Mucosa of gallbladder (tissue), 1 donor: ENCODE results near the gene TUBB4A. TPM values are rescaled to one million over a fixed set of nuclear protein-coding genes. Genes with fewer than 3 reads are reported as not detected.

Experiments used
- total RNA-seq: library from RNA; stranded (reverse); gene quantifications from one replicate; pipeline ENCODE4 v1.2.1, GENCODE V29; 2021
- donor health status: DM: no; HTN: no; CAD: no.

TUBB4A gene
- total RNA-seq, 1 donor from 2014 or later, result 1.8 TPM

Other genes starting within 250 kb of the TUBB4A start
- gene MLLT1, start 222.3 kb downstream of the TUBB4A start, total RNA-seq, result 67.5 TPM
- gene ACER1, start 168.7 kb downstream of the TUBB4A start, total RNA-seq, result 0.14 TPM
- gene CLPP, start 140.8 kb downstream of the TUBB4A start, total RNA-seq, result 75.5 TPM
- 91.5 TPM for gene ALKBH7, start 129.5 kb downstream of the TUBB4A start, total RNA-seq
- 4.5 TPM for gene PSPN, start 126.4 kb downstream of the TUBB4A start, total RNA-seq
- 66.8 TPM for gene GTF2F1, start 109.1 kb downstream of the TUBB4A start, total RNA-seq
- 201 TPM for gene KHSRP, start 77.5 kb downstream of the TUBB4A start, total RNA-seq
- gene SLC25A41, start 68.5 kb downstream of the TUBB4A start, total RNA-seq, result 0.72 TPM
- 101 TPM for gene SLC25A23, start 42.5 kb downstream of the TUBB4A start, total RNA-seq
- 75.9 TPM for gene CRB3, start 38.0 kb downstream of the TUBB4A start, total RNA-seq
- gene DENND1C, start 20.5 kb downstream of the TUBB4A start, total RNA-seq, result 8.0 TPM
- 1.2 TPM for gene TNFSF9, start 28.7 kb upstream of the TUBB4A start, total RNA-seq
- gene CD70, start 88.8 kb upstream of the TUBB4A start, total RNA-seq, result not detected
- 1.8 TPM for gene TNFSF14, start 167.9 kb upstream of the TUBB4A start, total RNA-seq
- gene C3, start 218.3 kb upstream of the TUBB4A start, total RNA-seq, result 486 TPM
- gene GPR108, start 235.3 kb upstream of the TUBB4A start, total RNA-seq, result 137 TPM
- gene TRIP10, start 237.4 kb upstream of the TUBB4A start, total RNA-seq, result 68.9 TPM